Dendritic cell treated with granulocyte-macrophage colony-stimulating factor and Interleukin-4, amounts not matched to agents 40 ng/mL and 50 ng/mL, for 4 days (primary cell): ENCODE measurements around the gene KIAA1755.

Experiments
- H3K27ac Mint-ChIP-seq: one replicate; pipeline ENCODE4 v1.8.0; 2022; ENCODE audit warnings: mild to moderate bottlenecking, mixed read lengths
- H3K27me3 Mint-ChIP-seq: one replicate; pipeline ENCODE4 v1.8.0; 2022; ENCODE audit warnings: mild to moderate bottlenecking, mixed read lengths
- H3K36me3 Mint-ChIP-seq: one replicate; pipeline ENCODE4 v1.8.0; 2022; ENCODE audit warnings: low read depth, mixed read lengths
- H3K4me1 Mint-ChIP-seq: one replicate; pipeline ENCODE4 v1.8.0; 2022; ENCODE audit warnings: low read depth, mixed read lengths
- H3K4me3 Mint-ChIP-seq: one replicate; pipeline ENCODE4 v1.8.0; 2022; ENCODE audit warnings: mild to moderate bottlenecking, moderate library complexity, mixed read lengths
- H3K9me3 Mint-ChIP-seq: one replicate; pipeline ENCODE4 v1.8.0; 2022; ENCODE audit warnings: mixed read lengths
- intact Hi-C: fragments of 100-400 bp; cut with micrococcal nuclease; formaldehyde crosslinking; loops from one replicate; pipeline ENCODE4 v1.15.0; 2022

Gene KIAA1755

DNA sequence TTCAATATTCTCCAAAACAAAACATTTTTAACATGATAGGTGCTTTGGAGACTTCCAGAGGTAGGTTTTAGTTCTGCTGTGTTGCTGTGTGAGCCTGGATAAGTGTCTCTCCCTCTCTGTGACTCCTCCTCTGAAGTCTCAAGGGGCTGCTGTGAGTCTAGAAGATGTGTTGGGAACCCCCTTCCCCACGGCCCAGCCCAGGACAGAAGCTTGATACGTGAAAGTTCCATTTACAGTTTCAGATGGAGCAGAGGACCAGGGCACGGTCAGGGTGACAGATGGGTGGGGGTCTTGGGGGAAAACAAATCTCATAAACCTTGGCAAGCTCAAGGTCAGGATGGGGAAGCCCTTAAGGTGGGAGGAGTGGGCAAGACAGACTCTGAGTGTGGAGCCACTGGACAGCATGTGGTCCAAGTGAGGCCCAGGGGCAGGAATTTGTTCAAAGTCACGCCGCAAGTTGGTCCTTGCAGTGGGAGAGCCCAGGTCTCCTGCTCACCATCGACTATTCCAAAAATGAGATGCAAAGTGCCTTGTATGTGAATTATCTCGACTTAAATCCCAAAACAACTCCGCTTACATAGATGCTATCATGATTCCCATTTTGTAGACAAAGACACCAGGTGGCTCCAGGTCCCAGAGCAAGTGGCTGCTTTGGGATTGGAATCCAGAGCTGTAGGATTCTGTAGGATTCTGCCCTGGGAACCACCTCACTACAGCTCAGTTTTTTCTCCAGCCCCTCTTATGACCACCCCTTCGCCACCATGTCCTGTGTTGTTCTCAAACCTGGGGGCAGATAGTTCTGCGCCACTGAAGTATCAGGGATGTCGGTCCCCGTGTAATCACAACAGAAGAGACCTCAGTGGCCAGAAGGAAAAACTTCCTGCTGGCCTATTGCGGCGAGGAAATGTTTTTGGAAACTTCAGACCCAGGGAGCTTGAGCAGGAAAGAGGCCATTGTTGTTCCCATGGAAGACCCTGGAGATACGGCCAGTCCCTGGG is 97.4 kb downstream of the KIAA1755 start:
- intact Hi-C loops = no loop called here
- no peaks in the 10 kb centered on the region for H3K36me3 Mint-ChIP-seq
- H3K9me3 Mint-ChIP-seq = no peaks in the 10 kb centered on the region
- H3K4me1 Mint-ChIP-seq = peaks cover 57% of the 10 kb centered on the region
- H3K27me3 Mint-ChIP-seq = no peaks in the 10 kb centered on the region
- no peak overlapping the region for H3K27ac Mint-ChIP-seq
- no peak overlapping the region for H3K4me3 Mint-ChIP-seq

DNA sequence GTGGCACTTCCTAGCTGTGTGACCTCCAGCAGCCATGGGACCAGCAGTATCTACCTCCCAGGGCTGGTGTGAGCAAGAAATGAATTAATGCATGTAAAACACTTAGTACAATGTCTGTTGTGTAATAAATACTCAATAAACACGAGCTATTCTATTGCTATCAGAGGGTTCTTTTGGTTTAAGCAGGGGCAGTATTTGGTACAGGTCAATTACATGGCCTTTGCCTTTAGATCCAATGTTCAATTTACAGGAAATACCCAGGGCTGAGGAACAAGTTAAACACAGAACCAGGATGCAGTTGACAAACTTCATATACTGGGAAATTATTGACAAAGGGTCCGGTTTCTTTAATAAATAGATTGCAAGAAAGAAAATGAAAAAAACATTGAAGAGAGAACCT is 98.4 kb downstream of the KIAA1755 start:
- no peaks in the 10 kb centered on the region for H3K36me3 Mint-ChIP-seq
- no peaks in the 10 kb centered on the region for H3K9me3 Mint-ChIP-seq

DNA sequence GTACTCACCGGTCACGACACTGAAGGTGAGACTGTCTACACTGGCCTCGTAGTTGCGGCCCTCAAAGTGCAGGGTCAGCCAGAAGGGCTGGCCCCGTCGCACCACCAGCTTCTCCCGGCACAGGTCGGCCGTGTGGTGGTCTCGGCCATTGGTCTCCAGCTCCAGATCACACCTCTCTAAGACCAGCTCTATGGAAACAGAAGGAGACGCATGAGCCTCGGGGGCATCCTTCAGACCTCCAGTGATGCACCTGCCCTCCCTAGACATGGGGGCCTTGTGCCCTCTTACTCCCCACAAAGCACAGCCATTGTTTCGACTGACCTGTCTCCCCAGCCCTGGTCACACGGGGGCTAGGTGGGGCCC is 99.1 kb downstream of the KIAA1755 start:
- Mint-ChIP-seq H3K36me3 (no peaks in the 10 kb centered on the region), H3K27ac (no peak overlapping the region), H3K27me3 (no peaks in the 10 kb centered on the region), H3K4me1 (peaks cover 39% of the 10 kb centered on the region), H3K4me3 (no peak overlapping the region), H3K9me3 (no peaks in the 10 kb centered on the region)
- intact Hi-C loops = no loop called here

More for the DNA sequence above, 98.4 kb downstream of the KIAA1755 start:
- intact Hi-C loops = no loop called here
- Mint-ChIP-seq H3K27ac (no peak overlapping the region), H3K4me1 (peaks cover 46% of the 10 kb centered on the region), H3K27me3 (no peaks in the 10 kb centered on the region), H3K4me3 (no peak overlapping the region)
